ENCODE results near the gene PHETA1. TPM values are rescaled to one million over a fixed set of nuclear protein-coding genes. Genes with fewer than 3 reads are reported as not detected.
"Not testable (repeated sequence)": the region's sequence is repeated elsewhere in the genome, so short reads cannot be mapped to it uniquely, and the experiment has no call there.

PHETA1 gene
- total RNA-seq, 2 donors from 2014 or later = 1.1 to 1.2 TPM

GRCh38 chr12:111396271-111396670 lies 27.4 kb upstream of the PHETA1 start:
- ATAC-seq (replicated peaks); H3K27ac Mint-ChIP-seq: not testable (repeated sequence)

GRCh38 chr12:111395336-111396187 lies 26.7 kb upstream of the PHETA1 start:
- Mint-ChIP-seq H3K27ac (no peak overlapping the region), H3K36me3 (ENCODE audit: low read depth) (no peaks in the 10 kb centered on the region), H3K9me3 (peaks cover 3% of the 10 kb centered on the region), H3K4me1 (peaks cover 17% of the 10 kb centered on the region), H3K4me3 (no peak overlapping the region), H3K27me3 (peaks cover 3% of the 10 kb centered on the region)
- no peak for ATAC-seq (replicated peaks)

More at GRCh38 chr12:111396271-111396670, 27.4 kb upstream of the PHETA1 start:
- peaks cover 17% of the 10 kb centered on the region for H3K4me1 Mint-ChIP-seq
- not testable (repeated sequence) for H3K36me3 Mint-ChIP-seq (ENCODE audit: low read depth); H3K9me3 Mint-ChIP-seq; H3K27me3 Mint-ChIP-seq
- H3K4me3 Mint-ChIP-seq = peak overlapping the region; percentile 76

- H3K36me3 Mint-ChIP-seq (ENCODE audit: low read depth) = no peaks in the 10 kb centered on the region
- H3K27me3 Mint-ChIP-seq = no peaks in the 10 kb centered on the region
- peaks cover under 1% of the 10 kb centered on the region for H3K9me3 Mint-ChIP-seq
- no peak for ATAC-seq (replicated peaks)
- no peak overlapping the region for H3K27ac Mint-ChIP-seq
- peaks cover 9% of the 10 kb centered on the region for H3K4me1 Mint-ChIP-seq
- no peak overlapping the region for H3K4me3 Mint-ChIP-seq
These were observed 25.6 kb upstream of the PHETA1 start for GRCh38 chr12:111394480-111394879.

- Mint-ChIP-seq H3K4me1 (peaks cover 5% of the 10 kb centered on the region), H3K27ac (no peak overlapping the region), H3K27me3 (no peaks in the 10 kb centered on the region), H3K36me3 (ENCODE audit: low read depth) (no peaks in the 10 kb centered on the region), H3K4me3 (no peak overlapping the region), H3K9me3 (no peaks in the 10 kb centered on the region)
- no peak for ATAC-seq (replicated peaks)
These were observed 24.9 kb upstream of the PHETA1 start for GRCh38 chr12:111393700-111394300.

- Mint-ChIP-seq H3K4me1 (no peaks in the 10 kb centered on the region), H3K36me3 (ENCODE audit: low read depth) (no peaks in the 10 kb centered on the region), H3K27me3 (no peaks in the 10 kb centered on the region), H3K9me3 (no peaks in the 10 kb centered on the region), H3K4me3 (no peak overlapping the region), H3K27ac (no peak overlapping the region)
- no peak for ATAC-seq (replicated peaks)
These were observed 22.0 kb upstream of the PHETA1 start for GRCh38 chr12:111390910-111391309.

GRCh38 chr12:111389635-111390034 lies 20.7 kb upstream of the PHETA1 start:
- no peaks in the 10 kb centered on the region for H3K9me3 Mint-ChIP-seq
- no peaks in the 10 kb centered on the region for H3K27me3 Mint-ChIP-seq
- no peak overlapping the region for H3K27ac Mint-ChIP-seq
- no peak for ATAC-seq (replicated peaks)
- no peak overlapping the region for H3K4me3 Mint-ChIP-seq
- H3K4me1 Mint-ChIP-seq = no peaks in the 10 kb centered on the region
- no peaks in the 10 kb centered on the region for H3K36me3 Mint-ChIP-seq (ENCODE audit: low read depth)

GRCh38 chr12:111387747-111388323 lies 18.9 kb upstream of the PHETA1 start:
- H3K4me1 Mint-ChIP-seq = no peaks in the 10 kb centered on the region
- H3K4me3 Mint-ChIP-seq = no peak overlapping the region
- H3K27me3 Mint-ChIP-seq = no peaks in the 10 kb centered on the region
- H3K9me3 Mint-ChIP-seq = no peaks in the 10 kb centered on the region
- ATAC-seq (replicated peaks) = no peak
- no peaks in the 10 kb centered on the region for H3K36me3 Mint-ChIP-seq (ENCODE audit: low read depth)
- no peak overlapping the region for H3K27ac Mint-ChIP-seq

- H3K9me3 Mint-ChIP-seq = no peaks in the 10 kb centered on the region
- no peak overlapping the region for H3K27ac Mint-ChIP-seq
- H3K4me1 Mint-ChIP-seq = no peaks in the 10 kb centered on the region
- no peak overlapping the region for H3K4me3 Mint-ChIP-seq
- H3K36me3 Mint-ChIP-seq (ENCODE audit: low read depth) = no peaks in the 10 kb centered on the region
- ATAC-seq (replicated peaks) = no peak
- no peaks in the 10 kb centered on the region for H3K27me3 Mint-ChIP-seq
These were observed 18.0 kb upstream of the PHETA1 start for GRCh38 chr12:111386885-111387284.

GRCh38 chr12:111384596-111384995 lies 15.7 kb upstream of the PHETA1 start:
- Mint-ChIP-seq H3K27ac (no peak overlapping the region), H3K9me3 (no peaks in the 10 kb centered on the region), H3K36me3 (ENCODE audit: low read depth) (no peaks in the 10 kb centered on the region), H3K27me3 (no peaks in the 10 kb centered on the region), H3K4me3 (no peak overlapping the region), H3K4me1 (no peaks in the 10 kb centered on the region)
- no peak for ATAC-seq (replicated peaks)

GRCh38 chr12:111379942-111380554 lies 11.2 kb upstream of the PHETA1 start:
- Mint-ChIP-seq H3K36me3 (ENCODE audit: low read depth) (no peaks in the 10 kb centered on the region), H3K9me3 (no peaks in the 10 kb centered on the region), H3K4me1 (no peaks in the 10 kb centered on the region), H3K27ac (no peak overlapping the region), H3K27me3 (no peaks in the 10 kb centered on the region), H3K4me3 (no peak overlapping the region)
- ATAC-seq (replicated peaks) = no peak

GRCh38 chr12:111377440-111377839 lies 8.5 kb upstream of the PHETA1 start:
- Mint-ChIP-seq H3K4me3 (no peak overlapping the region), H3K27me3 (no peaks in the 10 kb centered on the region), H3K4me1 (no peaks in the 10 kb centered on the region), H3K9me3 (no peaks in the 10 kb centered on the region), H3K36me3 (ENCODE audit: low read depth) (no peaks in the 10 kb centered on the region), H3K27ac (no peak overlapping the region)
- ATAC-seq (replicated peaks) = peak; percentile 35

GRCh38 chr12:111373231-111373630 lies 4.3 kb upstream of the PHETA1 start:
- ATAC-seq (replicated peaks); H3K9me3 Mint-ChIP-seq; H3K27ac Mint-ChIP-seq; H3K27me3 Mint-ChIP-seq; H3K4me1 Mint-ChIP-seq; H3K4me3 Mint-ChIP-seq; H3K36me3 Mint-ChIP-seq (ENCODE audit: low read depth): not testable (repeated sequence)

- Mint-ChIP-seq H3K27ac (no peak overlapping the region), H3K9me3 (no peaks in the 10 kb centered on the region), H3K27me3 (no peaks in the 10 kb centered on the region), H3K36me3 (ENCODE audit: low read depth) (no peaks in the 10 kb centered on the region), H3K4me1 (peaks cover 5% of the 10 kb centered on the region), H3K4me3 (peak overlapping the region; percentile 68)
- ATAC-seq (replicated peaks) = no peak
These were observed 763 bp upstream of the PHETA1 start for GRCh38 chr12:111369496-111370220.

- Mint-ChIP-seq H3K27me3 (no peaks in the 10 kb centered on the region), H3K27ac (no peak overlapping the region), H3K36me3 (ENCODE audit: low read depth) (no peaks in the 10 kb centered on the region), H3K9me3 (no peaks in the 10 kb centered on the region), H3K4me1 (peaks cover 5% of the 10 kb centered on the region), H3K4me3 (peak overlapping the region; percentile 68)
- peak; percentile 19 for ATAC-seq (replicated peaks)
These were observed 556 bp downstream of the PHETA1 start for GRCh38 chr12:111368291-111368787.
